HEK293 (cell line): Measurements from ENCODE around the gene GRHL3.

Experiments
- CTCF ChIA-PET: fragments of 350-600 bp; formaldehyde crosslinking; extraction: SDS; loops from one replicate; lab custom pipeline; 2021; ENCODE audit warnings: antibody characterized with exemption; lab: Yijun Ruan, JAX
- POLR2A ChIA-PET: fragments of 300-600 bp; formaldehyde crosslinking; extraction: SDS; loops from one replicate; lab custom pipeline; 2020; ENCODE audit warnings: antibody characterized with exemption, inconsistent platforms; lab: Yijun Ruan, JAX
- H3K27ac ChIP-seq: fragments of 200-500 bp; sonication (Bioruptor generic); 2 replicates; pipeline ENCODE4 v1.5.1; 2014; ENCODE audit warnings: low read depth, low read length, control low read depth, inconsistent platforms; ENCODE audit errors: extremely low read depth
- H3K36me3 ChIP-seq, 2 experiments: fragments of 200-500 bp in 1 of 2; sonication (Bioruptor generic) in 1 of 2; 1 replicate in 1 of 2; 2 replicates in 1 of 2; pipeline ENCODE4 v1.5.1; 2014 to 2017; ENCODE audit warnings: inconsistent platforms in 2 of 2, low read length in 2 of 2; ENCODE audit not compliant: control insufficient read depth in 2 of 2, insufficient read depth in 1 of 2
- H3K4me1 ChIP-seq: fragments of 200-500 bp; sonication (Bioruptor generic); 2 replicates; pipeline ENCODE4 v1.5.1; 2014; ENCODE audit warnings: mild to moderate bottlenecking, low read length, inconsistent platforms; ENCODE audit not compliant: control insufficient read depth, insufficient read depth
- H3K4me3 ChIP-seq: 2 replicates; pipeline ENCODE4 v1.5.1; 2011; ENCODE audit warnings: low read depth, mild to moderate bottlenecking, control low read depth, low read length, moderate library complexity
- H3K9me3 ChIP-seq: fragments of 200-500 bp; sonication (Bioruptor generic); 2 replicates; pipeline ENCODE4 v1.5.1; 2014; ENCODE audit warnings: low read depth, low read length, inconsistent platforms; ENCODE audit not compliant: control insufficient read depth, insufficient read depth
- ELK4 ChIP-seq: IDR thresholded peaks from 2 replicates; pipeline ENCODE4 v1.6.1; 2011; ENCODE audit warnings: mild to moderate bottlenecking, low read depth, low read length, borderline replicate concordance
- PRDM4 ChIP-seq: fragments of 450-650 bp; formaldehyde crosslinking; IDR thresholded peaks from 2 replicates; pipeline ENCODE4 v1.5.1; 2017; ENCODE audit warnings: missing biosample characterization, missing genetic modification characterization
- PRDM6 ChIP-seq: fragments of 450-650 bp; formaldehyde crosslinking; IDR thresholded peaks from 2 replicates; pipeline ENCODE4 v1.5.1; 2017; ENCODE audit warnings: missing biosample characterization, missing genetic modification characterization
- SCRT2 ChIP-seq: fragments of 450-650 bp; formaldehyde crosslinking; IDR thresholded peaks from 2 replicates; pipeline ENCODE4 v1.5.1; 2016; ENCODE audit warnings: missing biosample characterization, missing genetic modification characterization
- SP3 ChIP-seq: fragments of 450-650 bp; formaldehyde crosslinking; IDR thresholded peaks from 2 replicates; pipeline ENCODE4 v1.5.1; 2016; ENCODE audit warnings: missing biosample characterization, missing genetic modification characterization
- ZBTB49 ChIP-seq: fragments of 450-650 bp; formaldehyde crosslinking; IDR thresholded peaks from 2 replicates; pipeline ENCODE4 v1.5.1; 2016; ENCODE audit warnings: missing biosample characterization, missing genetic modification characterization, low read depth
- ZNF114 ChIP-seq: fragments of 450-650 bp; formaldehyde crosslinking; IDR thresholded peaks from 2 replicates; pipeline ENCODE4 v1.5.0; 2017; ENCODE audit warnings: missing biosample characterization, missing genetic modification characterization
- ZNF132 ChIP-seq: fragments of 450-650 bp; formaldehyde crosslinking; IDR thresholded peaks from 2 replicates; pipeline ENCODE4 v1.5.1; 2017; ENCODE audit warnings: missing biosample characterization, missing genetic modification characterization, borderline replicate concordance
- ZNF214 ChIP-seq: fragments of 450-650 bp; formaldehyde crosslinking; IDR thresholded peaks from 2 replicates; pipeline ENCODE4 v1.5.1; 2017; ENCODE audit warnings: missing biosample characterization, mild to moderate bottlenecking, missing genetic modification characterization, borderline replicate concordance
- ZNF521 ChIP-seq: fragments of 450-650 bp; formaldehyde crosslinking; IDR thresholded peaks from 2 replicates; pipeline ENCODE4 v1.5.1; 2017; ENCODE audit warnings: missing biosample characterization, mild to moderate bottlenecking, missing genetic modification characterization
- ZNF529 ChIP-seq: fragments of 450-650 bp; formaldehyde crosslinking; IDR thresholded peaks from 2 replicates; pipeline ENCODE4 v1.5.1; 2017; ENCODE audit warnings: missing genetic modification characterization, missing biosample characterization; ENCODE audit not compliant: insufficient replicate concordance
- ZNF654 ChIP-seq: fragments of 450-650 bp; formaldehyde crosslinking; IDR thresholded peaks from 2 replicates; pipeline ENCODE4 v1.5.1; 2016; ENCODE audit warnings: low read depth, missing biosample characterization, missing genetic modification characterization
- ZNF658 ChIP-seq: fragments of 450-650 bp; formaldehyde crosslinking; IDR thresholded peaks from 2 replicates; pipeline ENCODE4; 2016; ENCODE audit warnings: missing biosample characterization, missing genetic modification characterization
- TF ChIP-seq, protein P1 (sequence below): fragments of 450-650 bp; formaldehyde crosslinking; IDR thresholded peaks from 2 replicates; pipeline ENCODE4 v1.5.1; 2017; ENCODE audit warnings: missing biosample characterization, missing genetic modification characterization

Gene GRHL3

DNA sequence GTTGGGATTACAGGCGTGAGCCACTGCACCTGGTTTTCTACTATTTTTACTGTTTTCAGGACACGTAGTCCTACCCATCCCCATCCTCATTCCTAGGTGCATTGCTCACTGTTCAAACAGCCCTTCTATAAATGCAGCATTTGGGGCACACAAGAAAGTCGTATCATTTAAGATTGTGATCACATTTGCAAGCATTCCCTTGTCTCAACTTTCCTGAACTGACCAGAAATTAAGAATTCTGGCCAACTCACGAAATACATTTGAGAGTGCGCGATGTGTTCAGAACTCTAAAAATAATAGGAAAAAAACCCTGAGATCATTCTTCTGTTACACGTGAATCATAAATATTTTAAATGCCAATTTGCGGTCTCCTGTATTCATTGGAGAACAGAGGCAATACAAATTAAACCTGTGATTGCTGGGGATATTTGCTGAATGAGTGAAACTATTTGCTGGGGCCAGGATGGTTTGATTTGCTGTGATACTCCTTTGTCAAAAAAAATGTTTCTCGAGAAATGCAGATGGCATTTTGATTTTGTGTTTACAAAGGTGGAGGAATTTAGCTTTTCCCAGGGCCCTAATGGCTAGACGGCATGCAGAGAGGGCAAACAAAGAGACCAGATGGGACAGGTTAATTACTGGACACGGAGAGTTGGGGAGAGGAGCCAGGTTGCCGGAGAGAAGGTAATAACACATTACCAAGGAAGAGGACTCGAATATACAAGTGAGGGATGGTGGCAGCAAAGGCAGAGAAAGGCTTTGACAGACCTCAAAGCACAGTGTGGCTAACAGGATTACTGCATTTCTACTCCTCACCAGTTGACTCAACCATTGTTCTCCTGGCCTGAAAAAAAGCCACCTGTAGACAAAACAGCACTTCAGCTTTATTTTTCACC, 56.0 kb downstream of the GRHL3 start:
- Histone ChIP-seq H3K36me3 (peaks cover 0 to 48% of the 10 kb centered on the region in 2 experiments; a peak in 1 of 3 replicates), H3K4me1 (no peaks in the 10 kb centered on the region)
- CTCF ChIA-PET: interaction anchor here (1.3 kb wide), 1 partner anchor 16 kb away, joined by 5 read pairs; no protein-coding TSS in a partner anchor
- POLR2A ChIA-PET: no interaction called here
- peak; percentile 80 for TF ChIP-seq SCRT2 (tag by site-specific recombination)
- TF ChIP-seq ELK4: no peak
- peak; percentile 26; the same call in 1 of the 2 replicates for TF ChIP-seq PRDM6
- TF ChIP-seq, all 188 proteins: peak for 2
- Histone ChIP-seq H3K4me3 (no peak overlapping the region), H3K27ac (no peak overlapping the region), H3K9me3 (no peaks in the 10 kb centered on the region)

- no peak for TF ChIP-seq ZNF214 (tag by site-specific recombination)
- no peak for TF ChIP-seq SP3 (tag by site-specific recombination)
- TF ChIP-seq, protein P1, sequence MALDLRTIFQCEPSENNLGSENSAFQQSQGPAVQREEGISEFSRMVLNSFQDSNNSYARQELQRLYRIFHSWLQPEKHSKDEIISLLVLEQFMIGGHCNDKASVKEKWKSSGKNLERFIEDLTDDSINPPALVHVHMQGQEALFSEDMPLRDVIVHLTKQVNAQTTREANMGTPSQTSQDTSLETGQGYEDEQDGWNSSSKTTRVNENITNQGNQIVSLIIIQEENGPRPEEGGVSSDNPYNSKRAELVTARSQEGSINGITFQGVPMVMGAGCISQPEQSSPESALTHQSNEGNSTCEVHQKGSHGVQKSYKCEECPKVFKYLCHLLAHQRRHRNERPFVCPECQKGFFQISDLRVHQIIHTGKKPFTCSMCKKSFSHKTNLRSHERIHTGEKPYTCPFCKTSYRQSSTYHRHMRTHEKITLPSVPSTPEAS (tag by site-specific recombination): no peak
- TF ChIP-seq ZNF658 (tag by site-specific recombination): no peak
- TF ChIP-seq ZNF529 (tag by site-specific recombination): no peak
- TF ChIP-seq ZNF654 (tag by site-specific recombination): no peak
- no peak for TF ChIP-seq ZNF132 (tag by site-specific recombination)
- TF ChIP-seq ZNF114 (tag by site-specific recombination): no peak
- no peak for TF ChIP-seq PRDM4
- no peak for TF ChIP-seq ZNF521
- no peak for TF ChIP-seq ZBTB49
- POLR2A ChIA-PET: no interaction called here
- Histone ChIP-seq H3K4me1 (no peaks in the 10 kb centered on the region), H3K9me3 (no peaks in the 10 kb centered on the region), H3K36me3 (peaks cover 0 to 63% of the 10 kb centered on the region in 2 experiments; a peak in 1 of 3 replicates), H3K4me3 (no peak overlapping the region), H3K27ac (no peak overlapping the region)
- CTCF ChIA-PET: interaction anchor here (0.7 to 11.1 kb wide), 4 partner anchors 11 to 180 kb away, joined by 4 to 175 read pairs (median 26); no protein-coding TSS in a partner anchor
Measured at GRCh38 chr1:24379733-24380315, 60.7 kb downstream of the GRHL3 start.
